Sigmoid colon (tissue), 4 donors: Measurements from ENCODE around the gene PRSS22.

Source experiments
- EP300 ChIP-seq, 4 donors: sonication (generic); formaldehyde crosslinking; IDR thresholded peaks; one replicate each; pipeline ENCODE4 v1.6.1; 2017; ENCODE audit warnings: antibody characterized with exemption in 4 of 4
- POLR2A ChIP-seq, 2 donors: fragments of 450-650 bp; IDR thresholded peaks; one replicate each; pipeline ENCODE4 v1.6.1; 2016; ENCODE audit warnings: antibody characterized with exemption in 2 of 2, mild to moderate bottlenecking in 2 of 2, moderate library complexity in 2 of 2
- POLR2AphosphoS5 ChIP-seq, 4 donors: sonication (generic); formaldehyde crosslinking; IDR thresholded peaks; one replicate each; pipeline ENCODE4 v1.6.1; 2017; ENCODE audit warnings: antibody characterized with exemption in 4 of 4
- TF ChIP-seq, protein P1 (sequence below), 4 experiments: fragments of 450-650 bp in 3 of 4; fragments of 200-600 bp in 1 of 4; IDR thresholded peaks; one replicate each; pipeline ENCODE4 v1.5.1; 2016 to 2019; ENCODE audit warnings: antibody characterized with exemption in 4 of 4, mild to moderate bottlenecking in 3 of 4, moderate library complexity in 2 of 4

DNA sequence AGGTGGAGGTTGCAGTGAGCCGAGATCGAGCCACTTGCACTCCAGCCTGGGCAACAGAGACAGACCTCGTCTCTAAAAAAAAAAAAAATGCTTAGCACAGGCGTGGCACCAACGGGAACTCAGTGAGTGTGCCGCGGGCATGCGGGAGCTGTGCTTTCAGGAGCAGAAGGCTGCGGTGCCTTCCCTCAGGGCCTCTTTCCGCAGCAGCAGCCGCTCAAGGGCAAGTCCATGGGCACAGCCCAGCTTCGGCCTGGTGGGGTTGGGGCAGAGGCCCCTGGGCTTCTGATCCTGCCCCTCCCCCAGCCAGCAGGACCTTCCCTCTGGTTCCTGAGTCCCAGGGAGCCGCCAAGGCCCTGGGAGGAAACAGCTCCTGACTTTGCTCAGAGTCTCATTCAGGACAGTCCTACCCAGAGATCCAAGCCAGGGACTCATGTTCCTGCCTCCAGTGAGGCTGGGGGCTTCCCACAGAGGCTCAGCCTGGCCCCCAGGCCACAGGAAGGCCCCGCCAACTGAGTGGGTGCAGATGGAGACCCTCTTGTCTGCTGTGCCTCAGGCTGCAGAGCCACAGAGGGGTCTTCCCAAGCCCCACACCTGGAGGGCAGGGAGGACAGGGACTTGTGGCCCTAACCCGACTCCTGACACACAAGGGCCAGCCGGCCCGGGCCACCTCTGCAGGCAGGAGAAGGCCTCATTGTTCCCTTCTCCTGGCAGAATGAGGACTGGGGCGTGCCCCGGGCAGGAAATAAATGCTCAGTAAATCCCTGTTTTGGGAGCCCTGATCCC is 31.2 kb downstream of the PRSS22 start:
- TF ChIP-seq, protein P1, sequence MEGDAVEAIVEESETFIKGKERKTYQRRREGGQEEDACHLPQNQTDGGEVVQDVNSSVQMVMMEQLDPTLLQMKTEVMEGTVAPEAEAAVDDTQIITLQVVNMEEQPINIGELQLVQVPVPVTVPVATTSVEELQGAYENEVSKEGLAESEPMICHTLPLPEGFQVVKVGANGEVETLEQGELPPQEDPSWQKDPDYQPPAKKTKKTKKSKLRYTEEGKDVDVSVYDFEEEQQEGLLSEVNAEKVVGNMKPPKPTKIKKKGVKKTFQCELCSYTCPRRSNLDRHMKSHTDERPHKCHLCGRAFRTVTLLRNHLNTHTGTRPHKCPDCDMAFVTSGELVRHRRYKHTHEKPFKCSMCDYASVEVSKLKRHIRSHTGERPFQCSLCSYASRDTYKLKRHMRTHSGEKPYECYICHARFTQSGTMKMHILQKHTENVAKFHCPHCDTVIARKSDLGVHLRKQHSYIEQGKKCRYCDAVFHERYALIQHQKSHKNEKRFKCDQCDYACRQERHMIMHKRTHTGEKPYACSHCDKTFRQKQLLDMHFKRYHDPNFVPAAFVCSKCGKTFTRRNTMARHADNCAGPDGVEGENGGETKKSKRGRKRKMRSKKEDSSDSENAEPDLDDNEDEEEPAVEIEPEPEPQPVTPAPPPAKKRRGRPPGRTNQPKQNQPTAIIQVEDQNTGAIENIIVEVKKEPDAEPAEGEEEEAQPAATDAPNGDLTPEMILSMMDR (IDR thresholded peaks at IDR 0.05) = no peak
- TF ChIP-seq POLR2AphosphoS5 (IDR thresholded peaks at IDR 0.05) = no peak
- no peak for TF ChIP-seq EP300 (IDR thresholded peaks at IDR 0.05)
- TF ChIP-seq POLR2A (IDR thresholded peaks at IDR 0.05) = no peak
